ENCODE results near the gene LCMT1. TPM values are rescaled to one million over a fixed set of nuclear protein-coding genes. Genes with fewer than 3 reads are reported as not detected.

Gene LCMT1
- total and polyA plus RNA-seq, 2 donors (not counting 1 experiment from before 2014, with no cell fraction given), result 20.2 to 42.0 TPM

DNA sequence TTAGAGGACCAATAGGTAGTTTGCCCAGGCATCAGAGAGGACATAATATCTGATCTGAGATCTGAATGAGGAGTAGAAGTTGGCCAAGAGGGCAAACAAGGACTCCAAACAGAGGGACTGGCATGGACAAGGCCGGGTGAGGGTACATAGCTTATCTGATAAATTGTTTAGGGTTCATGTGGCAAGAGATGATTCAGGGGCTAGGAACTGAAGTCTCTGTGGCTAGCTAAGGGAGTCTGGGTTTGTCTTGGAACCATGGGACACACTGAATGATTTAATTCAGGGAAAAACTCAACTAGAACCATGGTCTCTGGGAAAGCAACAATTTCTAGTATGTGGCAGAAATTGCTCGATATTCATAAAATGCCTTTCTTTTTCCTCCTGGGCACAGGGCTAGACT is 101.1 kb downstream of the LCMT1 start:
- H3K9me3 Mint-ChIP-seq (ENCODE audit: insufficient read depth), result no peaks in the 10 kb centered on the region
- ChIA-PET POLR2A (no interaction called here), CTCF (no interaction called here)

DNA sequence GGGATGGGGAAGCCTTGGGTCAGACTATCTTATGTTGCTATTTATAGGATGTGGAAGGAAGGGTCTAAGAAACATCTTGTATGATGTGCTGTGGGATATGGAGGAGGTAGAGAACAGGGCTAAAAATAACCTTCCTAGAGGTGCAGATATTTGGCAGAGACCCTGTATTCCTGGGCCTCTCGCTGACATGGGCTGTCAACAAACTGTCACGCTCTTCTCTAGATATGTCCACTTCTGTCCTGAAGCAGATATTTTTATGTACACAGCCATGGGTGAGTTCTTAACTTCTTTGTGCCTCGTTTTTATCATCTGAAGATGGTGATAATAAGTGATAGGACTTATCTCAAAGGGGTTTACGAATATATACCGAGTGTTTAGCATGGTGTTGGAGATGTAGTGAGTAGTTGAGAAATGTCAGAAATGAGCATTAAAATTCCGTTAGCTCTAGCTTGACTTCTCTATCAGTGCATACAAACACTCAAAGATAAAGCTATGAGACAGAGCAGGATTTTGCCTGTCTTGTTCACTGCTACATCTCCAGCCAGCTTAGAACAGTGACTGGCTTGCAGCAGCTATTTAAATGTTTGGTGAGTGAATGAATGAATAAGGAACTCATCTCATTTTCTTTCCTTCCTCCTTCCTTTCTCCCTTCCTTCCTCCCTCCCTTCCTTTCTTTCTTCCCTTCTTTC is 102.3 kb downstream of the LCMT1 start:
- POLR2A ChIA-PET, result no interaction called here
- H3K27ac Mint-ChIP-seq, result no peak overlapping the region

More for the DNA sequence above, 101.1 kb downstream of the LCMT1 start:
- H3K4me3 Mint-ChIP-seq, result no peak overlapping the region
- H3K4me1 Mint-ChIP-seq, result no peaks in the 10 kb centered on the region
- WGBS (ENCODE audit: insufficient coverage), result 93% methylated on average over 2 of the region's 2 CpGs
- H2AFZ ChIP-seq (ENCODE audit: insufficient read depth, low read depth, low read length, poor library complexity, severe bottlenecking), result no peak overlapping the region
- H3K36me3 ChIP-seq (replicated peaks in 1 of 2; ENCODE audit: control extremely low read depth in 1 of 2, control insufficient read depth in 1 of 2, extremely low read depth in 1 of 2, insufficient read depth in 2 of 2, low read length in 1 of 2), result no peaks in the 10 kb centered on the region
- peaks cover 9% of the 10 kb centered on the region for H3K27me3 Mint-ChIP-seq
- no peak overlapping the region for H3K9ac ChIP-seq (ENCODE audit: low read length)
- H3K4me1 ChIP-seq (ENCODE audit: control insufficient read depth in 2 of 2, insufficient read depth in 2 of 2, low read length in 2 of 2), result no peaks in the 10 kb centered on the region
- H3K27me3 ChIP-seq (replicated peaks in 1 of 4; ENCODE audit: control extremely low read depth in 1 of 4, control insufficient read depth in 3 of 4, insufficient read depth in 4 of 4, low read length in 3 of 4), result no peaks in the 10 kb centered on the region
- ATAC-seq (ENCODE audit: low read depth) (no peak), DNase-seq (no peak)
- H3K4me3 ChIP-seq (ENCODE audit: control extremely low read depth in 1 of 5, extremely low read depth in 1 of 5, insufficient read depth in 1 of 5, low read depth in 2 of 5, low read length in 4 of 5), result no peak overlapping the region
- no peak overlapping the region for H3K27ac ChIP-seq (ENCODE audit: low read length in 2 of 2)
- no peak overlapping the region for H3K4me2 ChIP-seq (replicated peaks; ENCODE audit: low read depth, low read length, poor library complexity, severe bottlenecking)
- no peaks in the 10 kb centered on the region for H3K9me3 ChIP-seq (ENCODE audit: control extremely low read depth in 1 of 3, control insufficient read depth in 2 of 3, insufficient read depth in 1 of 3, low read length in 2 of 3)
- intact Hi-C loops (cut with micrococcal nuclease), result no loop called here
- H3K27ac Mint-ChIP-seq, result no peak overlapping the region
- H4K20me1 ChIP-seq (ENCODE audit: control insufficient read depth, insufficient read depth, low read length, poor library complexity, severe bottlenecking), result no peaks in the 10 kb centered on the region
- H3K79me2 ChIP-seq (ENCODE audit: control insufficient read depth, insufficient read depth, low read length), result no peaks in the 10 kb centered on the region
- TF ChIP-seq EZH2 (IDR thresholded peaks at IDR 0.05; ENCODE audit: borderline replicate concordance, insufficient read depth, low read depth, low read length, poor library complexity, severe bottlenecking), result no peak
- TF ChIP-seq, protein P1, sequence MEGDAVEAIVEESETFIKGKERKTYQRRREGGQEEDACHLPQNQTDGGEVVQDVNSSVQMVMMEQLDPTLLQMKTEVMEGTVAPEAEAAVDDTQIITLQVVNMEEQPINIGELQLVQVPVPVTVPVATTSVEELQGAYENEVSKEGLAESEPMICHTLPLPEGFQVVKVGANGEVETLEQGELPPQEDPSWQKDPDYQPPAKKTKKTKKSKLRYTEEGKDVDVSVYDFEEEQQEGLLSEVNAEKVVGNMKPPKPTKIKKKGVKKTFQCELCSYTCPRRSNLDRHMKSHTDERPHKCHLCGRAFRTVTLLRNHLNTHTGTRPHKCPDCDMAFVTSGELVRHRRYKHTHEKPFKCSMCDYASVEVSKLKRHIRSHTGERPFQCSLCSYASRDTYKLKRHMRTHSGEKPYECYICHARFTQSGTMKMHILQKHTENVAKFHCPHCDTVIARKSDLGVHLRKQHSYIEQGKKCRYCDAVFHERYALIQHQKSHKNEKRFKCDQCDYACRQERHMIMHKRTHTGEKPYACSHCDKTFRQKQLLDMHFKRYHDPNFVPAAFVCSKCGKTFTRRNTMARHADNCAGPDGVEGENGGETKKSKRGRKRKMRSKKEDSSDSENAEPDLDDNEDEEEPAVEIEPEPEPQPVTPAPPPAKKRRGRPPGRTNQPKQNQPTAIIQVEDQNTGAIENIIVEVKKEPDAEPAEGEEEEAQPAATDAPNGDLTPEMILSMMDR (IDR thresholded peaks at IDR 0.05), result no peak

More for the DNA sequence above, 102.3 kb downstream of the LCMT1 start:
- WGBS (ENCODE audit: insufficient coverage), result 78% methylated on average over 3 of the region's 6 CpGs
- Mint-ChIP-seq H3K27me3 (peaks cover 14% of the 10 kb centered on the region), H3K4me3 (no peak overlapping the region), H3K4me1 (no peaks in the 10 kb centered on the region), H3K9me3 (ENCODE audit: insufficient read depth) (no peaks in the 10 kb centered on the region)
- CTCF ChIA-PET, result interaction anchor here (1.0 to 2.2 kb wide), 2 partner anchors 10 to 12 kb away, joined by 3 to 13 read pairs; no protein-coding TSS in a partner anchor
- Histone ChIP-seq H4K20me1 (ENCODE audit: control insufficient read depth, insufficient read depth, low read length, poor library complexity, severe bottlenecking) (no peaks in the 10 kb centered on the region), H3K79me2 (ENCODE audit: control insufficient read depth, insufficient read depth, low read length) (no peaks in the 10 kb centered on the region), H3K4me2 (replicated peaks; ENCODE audit: low read depth, low read length, poor library complexity, severe bottlenecking) (no peak overlapping the region), H3K27me3 (replicated peaks in 1 of 4; ENCODE audit: control extremely low read depth in 1 of 4, control insufficient read depth in 3 of 4, insufficient read depth in 4 of 4, low read length in 3 of 4) (no peaks in the 10 kb centered on the region), H2AFZ (ENCODE audit: insufficient read depth, low read depth, low read length, poor library complexity, severe bottlenecking) (no peak overlapping the region), H3K27ac (ENCODE audit: low read length in 2 of 2) (no peak overlapping the region), H3K36me3 (replicated peaks in 1 of 2; ENCODE audit: control extremely low read depth in 1 of 2, control insufficient read depth in 1 of 2, extremely low read depth in 1 of 2, insufficient read depth in 2 of 2, low read length in 1 of 2) (no peaks in the 10 kb centered on the region), H3K4me3 (ENCODE audit: control extremely low read depth in 1 of 5, extremely low read depth in 1 of 5, insufficient read depth in 1 of 5, low read depth in 2 of 5, low read length in 4 of 5) (no peak overlapping the region), H3K9me3 (ENCODE audit: control extremely low read depth in 1 of 3, control insufficient read depth in 2 of 3, insufficient read depth in 1 of 3, low read length in 2 of 3) (no peaks in the 10 kb centered on the region), H3K4me1 (ENCODE audit: control insufficient read depth in 2 of 2, insufficient read depth in 2 of 2, low read length in 2 of 2) (no peaks in the 10 kb centered on the region), H3K9ac (ENCODE audit: low read length) (no peak overlapping the region)
- intact Hi-C loops (cut with micrococcal nuclease), result no loop called here
- no peak for ATAC-seq (ENCODE audit: low read depth)
- TF ChIP-seq, protein P1 (IDR thresholded peaks at IDR 0.05), result no peak
- TF ChIP-seq EZH2 (IDR thresholded peaks at IDR 0.05; ENCODE audit: borderline replicate concordance, insufficient read depth, low read depth, low read length, poor library complexity, severe bottlenecking), result no peak
- no peak for DNase-seq
